Kidney (tissue), 14 donors: ENCODE measurements around the gene PRKAG2. TPM values are rescaled to one million over a fixed set of nuclear protein-coding genes. Genes with fewer than 3 reads are reported as not detected.

Source experiments
- DNase-seq, 5 donors: peaks; one replicate each; pipeline ENCODE4 v3.0.0-alpha.2; 2013 to 2020
- FAIRE-seq: peaks from 2 replicates; lab custom pipeline; 2012; peaks lifted over from hg19 to GRCh38; lab: Jason Lieb, UNC
- H3K27ac ChIP-seq, 2 donors: one replicate each; pipeline ENCODE4 v1.7.0; 2013; ENCODE audit warnings: low read depth in 2 of 2, low read length in 2 of 2, inconsistent platforms in 1 of 2
- H3K27me3 ChIP-seq: one replicate; pipeline ENCODE4 v1.7.1; 2013; ENCODE audit warnings: low read length, inconsistent platforms; ENCODE audit not compliant: control insufficient read depth, insufficient read depth
- H3K36me3 ChIP-seq, 3 donors: one replicate each; pipeline versions ENCODE4 v1.7.0 to v1.7.1; 2013; ENCODE audit warnings: low read length in 3 of 3, control low read depth in 1 of 3, inconsistent platforms in 1 of 3; ENCODE audit not compliant: insufficient read depth in 3 of 3, control insufficient read depth in 2 of 3
- H3K4me1 ChIP-seq, 3 donors: one replicate each; pipeline versions ENCODE4 v1.7.0 to v1.7.1; 2013; ENCODE audit warnings: low read length in 3 of 3, inconsistent platforms in 1 of 3, low read depth in 1 of 3; ENCODE audit not compliant: control insufficient read depth in 2 of 3, insufficient read depth in 2 of 3
- H3K4me3 ChIP-seq, 3 donors: one replicate each; pipeline versions ENCODE4 v1.7.0 to v1.8.1; 2013; ENCODE audit warnings: low read length in 3 of 3, control low read depth in 1 of 3, inconsistent platforms in 1 of 3
- H3K9ac ChIP-seq, 3 donors: one replicate each; pipeline versions ENCODE4 v1.7.0 to v1.7.1; 2013; ENCODE audit warnings: low read length in 3 of 3, control low read depth in 1 of 3, inconsistent platforms in 1 of 3
- H3K9me3 ChIP-seq, 3 donors: one replicate each; pipeline versions ENCODE4 v1.7.0 to v1.7.1; 2013; ENCODE audit warnings: low read length in 3 of 3, control low read depth in 1 of 3, inconsistent platforms in 1 of 3; ENCODE audit not compliant: control insufficient read depth in 2 of 3, insufficient read depth in 1 of 3
- intact Hi-C: fragments of 100-400 bp; cut with DNase I; formaldehyde crosslinking; loops from one replicate; pipeline ENCODE4 v1.11.1; 2022
- polyA plus RNA-seq: library from polyadenylated mRNA; stranded (reverse); fragments of 350-450 nt; fragmentation: Illumina TruSeq; extraction: RNeasy Lipid Tissue Mini Kit (QIAGEN cat#74804); gene quantifications from one replicate; pipeline ENCODE4 v1.2.3, GENCODE V29; 2014; ENCODE audit warnings: low read depth, low replicate concordance; ENCODE audit not compliant: insufficient read depth
- total RNA-seq: library from RNA; stranded (reverse); fragmentation: NEBNext Ultra II Directional; extraction: Animal tissue kit (Norgen Biotek cat#: 25700); gene quantifications from one replicate; pipeline ENCODE4 v1.2.1, GENCODE V29; 2021
- TF ChIP-seq, protein P1 (sequence below): IDR thresholded peaks from 3 replicates; pipeline ENCODE4 v1.5.1; 2012; ENCODE audit warnings: mild to moderate bottlenecking, moderate library complexity, borderline replicate concordance; ENCODE audit not compliant: insufficient read depth; ENCODE audit errors: extremely low read depth
- donor health status: control.
- donor health status: control.
- donor health status: control.
- donor health status: control.
- donor health status: control.
- donor health status: DM: yes; HTN: yes; CAD: no.
- donor health status: Normal renal cell carcinoma (clear cell type).

PRKAG2 gene
- total and polyA plus RNA-seq, 2 donors from 2014 or later, result 40.7 to 40.9 TPM

- peak in 4 of 5 donors; percentile 57 to 92 (median 68) for DNase-seq
These were observed 132.0 kb downstream of the PRKAG2 start for GRCh38 chr7:151744656-151745638.

GRCh38 chr7:151744051-151744580, 132.8 kb downstream of the PRKAG2 start:
- TF ChIP-seq, protein P1, sequence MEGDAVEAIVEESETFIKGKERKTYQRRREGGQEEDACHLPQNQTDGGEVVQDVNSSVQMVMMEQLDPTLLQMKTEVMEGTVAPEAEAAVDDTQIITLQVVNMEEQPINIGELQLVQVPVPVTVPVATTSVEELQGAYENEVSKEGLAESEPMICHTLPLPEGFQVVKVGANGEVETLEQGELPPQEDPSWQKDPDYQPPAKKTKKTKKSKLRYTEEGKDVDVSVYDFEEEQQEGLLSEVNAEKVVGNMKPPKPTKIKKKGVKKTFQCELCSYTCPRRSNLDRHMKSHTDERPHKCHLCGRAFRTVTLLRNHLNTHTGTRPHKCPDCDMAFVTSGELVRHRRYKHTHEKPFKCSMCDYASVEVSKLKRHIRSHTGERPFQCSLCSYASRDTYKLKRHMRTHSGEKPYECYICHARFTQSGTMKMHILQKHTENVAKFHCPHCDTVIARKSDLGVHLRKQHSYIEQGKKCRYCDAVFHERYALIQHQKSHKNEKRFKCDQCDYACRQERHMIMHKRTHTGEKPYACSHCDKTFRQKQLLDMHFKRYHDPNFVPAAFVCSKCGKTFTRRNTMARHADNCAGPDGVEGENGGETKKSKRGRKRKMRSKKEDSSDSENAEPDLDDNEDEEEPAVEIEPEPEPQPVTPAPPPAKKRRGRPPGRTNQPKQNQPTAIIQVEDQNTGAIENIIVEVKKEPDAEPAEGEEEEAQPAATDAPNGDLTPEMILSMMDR, result no peak
- Histone ChIP-seq H3K27ac (no peak overlapping the region), H3K4me3 (no peak overlapping the region), H3K9ac (no peak overlapping the region), H3K36me3 (no peaks in the 10 kb centered on the region), H3K4me1 (peaks cover 0 to 12% (median 10%) of the 10 kb centered on the region in 3 donors), H3K9me3 (no peaks in the 10 kb centered on the region), H3K27me3 (no peaks in the 10 kb centered on the region)
- DNase-seq (peak in 1 of 5 donors; percentile 57), FAIRE-seq (no peak)
- intact Hi-C loops, result no loop called here

More at GRCh38 chr7:151744656-151745638, 132.0 kb downstream of the PRKAG2 start:
- Histone ChIP-seq H3K36me3 (no peaks in the 10 kb centered on the region), H3K27me3 (no peaks in the 10 kb centered on the region), H3K4me3 (no peak overlapping the region), H3K27ac (peak overlapping the region in 1 of 2 donors; percentile 76), H3K4me1 (peaks cover 0 to 12% (median 10%) of the 10 kb centered on the region in 3 donors), H3K9me3 (no peaks in the 10 kb centered on the region), H3K9ac (peak overlapping the region in 1 of 3 donors; percentile 58)
- FAIRE-seq, result no peak
- intact Hi-C loops, result no loop called here
- TF ChIP-seq, protein P1, result peak; percentile 27

DNA sequence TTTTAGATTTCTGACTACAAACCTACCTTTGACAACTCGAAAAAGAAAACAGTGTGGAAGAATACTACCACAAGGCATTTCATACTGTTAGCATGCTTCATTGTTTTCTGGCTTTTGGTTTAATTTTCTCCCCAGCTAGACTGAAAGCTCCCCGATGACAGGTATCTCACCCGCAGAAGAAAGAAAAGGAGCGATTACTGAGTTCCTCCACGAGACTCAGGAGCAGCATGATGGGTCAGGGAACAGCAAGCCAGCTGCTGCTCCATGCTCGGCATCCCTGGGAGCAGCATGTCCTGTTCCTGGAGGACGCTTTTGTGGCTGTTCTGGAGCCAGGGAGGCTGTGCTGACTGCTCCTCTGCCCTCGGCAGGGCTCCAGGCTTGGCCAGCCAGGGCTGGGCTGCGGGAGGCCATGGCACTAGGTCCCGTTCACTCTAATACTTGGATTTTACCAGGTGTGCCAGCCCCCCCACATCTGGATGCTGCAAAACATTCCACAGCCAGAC, 133.4 kb downstream of the PRKAG2 start:
- H3K9ac ChIP-seq, result no peak overlapping the region
- peaks cover 0 to 12% (median 10%) of the 10 kb centered on the region in 3 donors for H3K4me1 ChIP-seq
- intact Hi-C loops, result no loop called here
- H3K9me3 ChIP-seq, result no peaks in the 10 kb centered on the region
- peak in 1 of 5 donors; percentile 68 for DNase-seq
- H3K27me3 ChIP-seq, result no peaks in the 10 kb centered on the region
- H3K27ac ChIP-seq, result no peak overlapping the region
- no peaks in the 10 kb centered on the region for H3K36me3 ChIP-seq
- no peak overlapping the region for H3K4me3 ChIP-seq
- no peak for FAIRE-seq
- TF ChIP-seq, protein P1, result no peak
